Effector memory CD4-positive, alpha-beta T cell (primary cell): ENCODE results near the gene RAB8A.
"Not testable (repeated sequence)": the region's sequence is repeated elsewhere in the genome, so short reads cannot be mapped to it uniquely, and the experiment has no call there.

ENCODE experiments used
- DNase-seq, 3 donors: peaks; one replicate each; pipeline ENCODE4 v3.0.0-alpha.2; 2020
- H3K27ac ChIP-seq: 2 replicates; pipeline ENCODE4 v1.7.0; 2013; ENCODE audit warnings: mild to moderate bottlenecking, low read length, moderate library complexity; ENCODE audit not compliant: insufficient read depth, poor library complexity, severe bottlenecking
- H3K27me3 ChIP-seq: replicated peaks from 2 replicates; pipeline ENCODE4 v1.7.0; 2013; ENCODE audit warnings: mild to moderate bottlenecking, low read length; ENCODE audit not compliant: insufficient read depth, control insufficient read depth, poor library complexity, severe bottlenecking
- H3K36me3 ChIP-seq: 2 replicates; pipeline ENCODE4 v1.7.0; 2013; ENCODE audit warnings: mild to moderate bottlenecking, low read length, moderate library complexity; ENCODE audit not compliant: control insufficient read depth, insufficient read depth
- H3K4me1 ChIP-seq: 2 replicates; pipeline ENCODE4 v1.7.0; 2013; ENCODE audit warnings: low read length, mild to moderate bottlenecking; ENCODE audit not compliant: control insufficient read depth, insufficient read depth, poor library complexity, severe bottlenecking
- H3K4me3 ChIP-seq: 2 replicates; pipeline ENCODE4 v1.7.0; 2013; ENCODE audit warnings: low read length, low read depth, mild to moderate bottlenecking; ENCODE audit not compliant: insufficient read depth, poor library complexity, severe bottlenecking
- H3K9me3 ChIP-seq: 2 replicates; pipeline ENCODE4 v1.7.0; 2013; ENCODE audit warnings: mild to moderate bottlenecking, low read length, moderate library complexity; ENCODE audit not compliant: control insufficient read depth

RAB8A gene

GRCh38 chr19:16111909-16112752 is 442 bp downstream of the RAB8A start:
- Histone ChIP-seq H3K4me1 (peaks cover 20% of the 10 kb centered on the region), H3K36me3 (peaks cover 7% of the 10 kb centered on the region), H3K4me3 (peak overlapping the region; percentile 97), H3K27ac (peak overlapping the region; percentile 95), H3K27me3 (no peaks in the 10 kb centered on the region), H3K9me3 (no peaks in the 10 kb centered on the region)
- DNase-seq: no peak

- no peaks in the 10 kb centered on the region for H3K9me3 ChIP-seq
These were observed 1.1 kb downstream of the RAB8A start for GRCh38 chr19:16112778-16113177.

GRCh38 chr19:16113727-16114126 is 2.0 kb downstream of the RAB8A start:
- Histone ChIP-seq H3K27me3 (no peaks in the 10 kb centered on the region), H3K4me3 (no peak overlapping the region), H3K36me3 (peaks cover 13% of the 10 kb centered on the region), H3K9me3 (no peaks in the 10 kb centered on the region), H3K4me1 (peaks cover 27% of the 10 kb centered on the region), H3K27ac (no peak overlapping the region)
- no peak for DNase-seq

More at GRCh38 chr19:16112778-16113177, 1.1 kb downstream of the RAB8A start:
- no peak for DNase-seq
- Histone ChIP-seq H3K4me1 (peaks cover 20% of the 10 kb centered on the region), H3K4me3 (peak overlapping the region; percentile 97), H3K27ac (peak overlapping the region; percentile 95), H3K27me3 (no peaks in the 10 kb centered on the region), H3K36me3 (peaks cover 7% of the 10 kb centered on the region)

- Histone ChIP-seq H3K27ac (no peak overlapping the region), H3K36me3 (peaks cover 19% of the 10 kb centered on the region)
- DNase-seq: no peak
These were observed 3.8 kb downstream of the RAB8A start for GRCh38 chr19:16115301-16116039.

GRCh38 chr19:16116067-16116466 is 4.4 kb downstream of the RAB8A start:
- no peak overlapping the region for H3K27ac ChIP-seq
- no peaks in the 10 kb centered on the region for H3K9me3 ChIP-seq
- H3K4me1 ChIP-seq: peaks cover 24% of the 10 kb centered on the region
- no peak for DNase-seq
- no peaks in the 10 kb centered on the region for H3K27me3 ChIP-seq
- no peak overlapping the region for H3K4me3 ChIP-seq
- peaks cover 20% of the 10 kb centered on the region for H3K36me3 ChIP-seq

More at GRCh38 chr19:16115301-16116039, 3.8 kb downstream of the RAB8A start:
- H3K9me3 ChIP-seq: no peaks in the 10 kb centered on the region
- H3K4me1 ChIP-seq: peaks cover 29% of the 10 kb centered on the region
- H3K4me3 ChIP-seq: no peak overlapping the region
- no peaks in the 10 kb centered on the region for H3K27me3 ChIP-seq

- Histone ChIP-seq H3K9me3 (no peaks in the 10 kb centered on the region), H3K27ac (no peak overlapping the region), H3K4me1 (peaks cover 17% of the 10 kb centered on the region), H3K27me3 (no peaks in the 10 kb centered on the region), H3K4me3 (no peak overlapping the region), H3K36me3 (peaks cover 35% of the 10 kb centered on the region)
- DNase-seq: no peak
These were observed 5.9 kb downstream of the RAB8A start for GRCh38 chr19:16117594-16118033.

GRCh38 chr19:16118489-16119033 is 6.9 kb downstream of the RAB8A start:
- no peaks in the 10 kb centered on the region for H3K9me3 ChIP-seq
- H3K27ac ChIP-seq: peak overlapping the region; percentile 56
- peaks cover 12% of the 10 kb centered on the region for H3K4me1 ChIP-seq
- no peaks in the 10 kb centered on the region for H3K27me3 ChIP-seq
- H3K4me3 ChIP-seq: no peak overlapping the region
- peaks cover 42% of the 10 kb centered on the region for H3K36me3 ChIP-seq
- no peak for DNase-seq

- H3K4me1 ChIP-seq, H3K27me3 ChIP-seq, H3K4me3 ChIP-seq, H3K9me3 ChIP-seq: not testable (repeated sequence)
- peaks cover 49% of the 10 kb centered on the region for H3K36me3 ChIP-seq
- DNase-seq: peak in 1 of 3 donors; percentile 18
- H3K27ac ChIP-seq: peak overlapping the region; percentile 56
These were observed 7.6 kb downstream of the RAB8A start for GRCh38 chr19:16119075-16119857.

- no peaks in the 10 kb centered on the region for H3K27me3 ChIP-seq
- H3K4me1 ChIP-seq: peaks cover 8% of the 10 kb centered on the region
- no peak overlapping the region for H3K27ac ChIP-seq
- DNase-seq: no peak
- H3K9me3 ChIP-seq: no peaks in the 10 kb centered on the region
- H3K36me3 ChIP-seq: peaks cover 61% of the 10 kb centered on the region
- no peak overlapping the region for H3K4me3 ChIP-seq
These were observed 9.5 kb downstream of the RAB8A start for GRCh38 chr19:16121141-16121540.
